Activated CD4-positive, alpha-beta T cell treated with anti-CD3 and anti-CD28 coated beads for 36 hours (primary cell): ENCODE measurements around the gene ARPP21. TPM values are rescaled to one million over a fixed set of nuclear protein-coding genes. Genes with fewer than 3 reads are reported as not detected.

Experiments
- ATAC-seq: fragments of 200-7000 bp; cut with Tn5 transposase; one replicate; pipeline ENCODE4 v1.10.0; 2021; ENCODE audit warnings: mild to moderate bottlenecking, moderate library complexity
- CTCF ChIA-PET: fragments of 350-600 bp; sonication (Branson Sonifier 250); formaldehyde crosslinking; loops from one replicate; lab custom pipeline; 2021; ENCODE audit warnings: antibody characterized with exemption; lab: Charles Lee
- POLR2A ChIA-PET: fragments of 350-600 bp; sonication (Branson Sonifier 250); formaldehyde crosslinking; loops from one replicate; lab custom pipeline; 2021; ENCODE audit warnings: antibody characterized with exemption, inconsistent platforms; lab: Charles Lee
- DNase-seq: peaks from one replicate; pipeline ENCODE4 v3.0.0-alpha.2; 2020
- H3K27ac Mint-ChIP-seq: one replicate; pipeline ENCODE4 v1.8.0; 2021; ENCODE audit warnings: mixed read lengths
- H3K27me3 Mint-ChIP-seq: one replicate; pipeline ENCODE4 v1.8.0; 2021; ENCODE audit warnings: mixed read lengths
- H3K36me3 Mint-ChIP-seq: one replicate; pipeline ENCODE4 v1.8.0; 2021; ENCODE audit warnings: low read depth, mixed read lengths
- H3K4me1 Mint-ChIP-seq: one replicate; pipeline ENCODE4 v1.8.0; 2021; ENCODE audit warnings: mixed read lengths
- H3K4me3 Mint-ChIP-seq: one replicate; pipeline ENCODE4 v1.8.0; 2021; ENCODE audit warnings: mild to moderate bottlenecking, moderate library complexity, mixed read lengths
- H3K9me3 Mint-ChIP-seq: one replicate; pipeline ENCODE4 v1.8.0; 2021; ENCODE audit warnings: low read depth, mixed read lengths
- intact Hi-C, 2 experiments: fragments of 100-400 bp; cut with DNase I in 1 of 2; cut with micrococcal nuclease in 1 of 2; formaldehyde crosslinking; loops; one replicate each; pipeline versions ENCODE4 v1.14.2 to v1.15.1; 2022 to 2024; cut with DNase I, micrococcal nuclease
- total RNA-seq, 2 experiments: library from RNA; stranded (reverse); gene quantifications; one replicate each; pipeline ENCODE4 v1.2.3, GENCODE V29; 2021

The ARPP21 gene
- total RNA-seq, 2 experiments from 2014 or later, result not detected

- intact Hi-C loops, result no loop called here
- no peak for DNase-seq
- H3K4me1 Mint-ChIP-seq, result peaks cover 3% of the 10 kb centered on the region
- H3K36me3 Mint-ChIP-seq, result no peaks in the 10 kb centered on the region
- ChIA-PET POLR2A (no interaction called here), CTCF (no interaction called here)
- no peak overlapping the region for H3K27ac Mint-ChIP-seq
- peaks cover 2% of the 10 kb centered on the region for H3K27me3 Mint-ChIP-seq
- no peak for ATAC-seq
- no peaks in the 10 kb centered on the region for H3K9me3 Mint-ChIP-seq
- H3K4me3 Mint-ChIP-seq, result no peak overlapping the region
Observed at GRCh38 chr3:35772381-35773015, 133.2 kb downstream of the ARPP21 start.

- no peaks in the 10 kb centered on the region for H3K36me3 Mint-ChIP-seq
- intact Hi-C loops, result no loop called here
- H3K4me3 Mint-ChIP-seq, result no peak overlapping the region
- POLR2A ChIA-PET, result no interaction called here
- no peak overlapping the region for H3K27ac Mint-ChIP-seq
- ATAC-seq (no peak), DNase-seq (no peak)
- CTCF ChIA-PET, result no interaction called here
- no peaks in the 10 kb centered on the region for H3K9me3 Mint-ChIP-seq
- peaks cover 3% of the 10 kb centered on the region for H3K4me1 Mint-ChIP-seq
- peaks cover 2% of the 10 kb centered on the region for H3K27me3 Mint-ChIP-seq
Observed at GRCh38 chr3:35773417-35773816, 134.1 kb downstream of the ARPP21 start.

GRCh38 chr3:35776346-35776745, 137.0 kb downstream of the ARPP21 start:
- POLR2A ChIA-PET, result no interaction called here
- H3K4me1 Mint-ChIP-seq, result peaks cover 3% of the 10 kb centered on the region
- DNase-seq, result no peak

GRCh38 chr3:35777065-35777464, 137.7 kb downstream of the ARPP21 start:
- DNase-seq, result no peak

More at GRCh38 chr3:35776346-35776745, 137.0 kb downstream of the ARPP21 start:
- Mint-ChIP-seq H3K4me3 (no peak overlapping the region), H3K36me3 (no peaks in the 10 kb centered on the region), H3K27me3 (peaks cover 2% of the 10 kb centered on the region), H3K9me3 (no peaks in the 10 kb centered on the region), H3K27ac (no peak overlapping the region)
- ATAC-seq, result no peak
- CTCF ChIA-PET, result no interaction called here
- intact Hi-C loops, result no loop called here

GRCh38 chr3:35777563-35778554, 138.5 kb downstream of the ARPP21 start:
- H3K36me3 Mint-ChIP-seq, result no peaks in the 10 kb centered on the region
- H3K4me1 Mint-ChIP-seq, result no peaks in the 10 kb centered on the region
- ChIA-PET CTCF (interaction anchor here (0.8 kb wide), 1 partner anchor 10 kb away, joined by 3 read pairs; no protein-coding TSS in a partner anchor), POLR2A (no interaction called here)
- no peak overlapping the region for H3K27ac Mint-ChIP-seq
- H3K9me3 Mint-ChIP-seq, result no peaks in the 10 kb centered on the region
- ATAC-seq (no peak), DNase-seq (no peak)
- H3K27me3 Mint-ChIP-seq, result peaks cover 2% of the 10 kb centered on the region
- no peak overlapping the region for H3K4me3 Mint-ChIP-seq
- intact Hi-C loops, result no loop called here

More at GRCh38 chr3:35777065-35777464, 137.7 kb downstream of the ARPP21 start:
- peaks cover 3% of the 10 kb centered on the region for H3K4me1 Mint-ChIP-seq
- POLR2A ChIA-PET, result no interaction called here
- CTCF ChIA-PET, result no interaction called here
- ATAC-seq, result no peak
- intact Hi-C loops, result no loop called here
- no peak overlapping the region for H3K27ac Mint-ChIP-seq
- H3K27me3 Mint-ChIP-seq, result peaks cover 2% of the 10 kb centered on the region
- no peaks in the 10 kb centered on the region for H3K9me3 Mint-ChIP-seq
- H3K36me3 Mint-ChIP-seq, result no peaks in the 10 kb centered on the region
- H3K4me3 Mint-ChIP-seq, result no peak overlapping the region

GRCh38 chr3:35779611-35780010, 140.3 kb downstream of the ARPP21 start:
- Mint-ChIP-seq H3K9me3 (no peaks in the 10 kb centered on the region), H3K36me3 (no peaks in the 10 kb centered on the region), H3K4me3 (no peak overlapping the region), H3K4me1 (no peaks in the 10 kb centered on the region), H3K27ac (no peak overlapping the region), H3K27me3 (peaks cover 2% of the 10 kb centered on the region)
- intact Hi-C loops, result no loop called here
- CTCF ChIA-PET, result no interaction called here
- POLR2A ChIA-PET, result no interaction called here
- ATAC-seq (no peak), DNase-seq (no peak)

GRCh38 chr3:35780800-35781199, 141.5 kb downstream of the ARPP21 start:
- ChIA-PET CTCF (no interaction called here), POLR2A (interaction anchor here (0.6 kb wide), 1 partner anchor 1392 kb away, joined by 3 read pairs; no protein-coding TSS in a partner anchor)
- intact Hi-C loops, result no loop called here
- no peak overlapping the region for H3K4me3 Mint-ChIP-seq
- no peak overlapping the region for H3K27ac Mint-ChIP-seq
- H3K36me3 Mint-ChIP-seq, result no peaks in the 10 kb centered on the region
- DNase-seq (no peak), ATAC-seq (no peak)
- H3K27me3 Mint-ChIP-seq, result peaks cover 2% of the 10 kb centered on the region
- H3K9me3 Mint-ChIP-seq, result no peaks in the 10 kb centered on the region
- no peaks in the 10 kb centered on the region for H3K4me1 Mint-ChIP-seq

- ChIA-PET POLR2A (no interaction called here), CTCF (no interaction called here)
- no peaks in the 10 kb centered on the region for H3K4me1 Mint-ChIP-seq
- H3K27me3 Mint-ChIP-seq, result no peaks in the 10 kb centered on the region
- H3K27ac Mint-ChIP-seq, result no peak overlapping the region
- ATAC-seq, result no peak
- DNase-seq, result no peak
- H3K4me3 Mint-ChIP-seq, result no peak overlapping the region
- H3K9me3 Mint-ChIP-seq, result no peaks in the 10 kb centered on the region
- no peaks in the 10 kb centered on the region for H3K36me3 Mint-ChIP-seq
- intact Hi-C loops, result no loop called here
Observed at GRCh38 chr3:35781558-35781957, 142.2 kb downstream of the ARPP21 start.

GRCh38 chr3:35782355-35782754, 143.0 kb downstream of the ARPP21 start:
- H3K27ac Mint-ChIP-seq, result no peak overlapping the region
- H3K27me3 Mint-ChIP-seq, result no peaks in the 10 kb centered on the region
- POLR2A ChIA-PET, result no interaction called here
- no peak for DNase-seq
- no peak for ATAC-seq
- intact Hi-C loops, result no loop called here
- CTCF ChIA-PET, result no interaction called here
- H3K4me3 Mint-ChIP-seq, result no peak overlapping the region
- H3K4me1 Mint-ChIP-seq, result no peaks in the 10 kb centered on the region
- H3K9me3 Mint-ChIP-seq, result no peaks in the 10 kb centered on the region
- H3K36me3 Mint-ChIP-seq, result no peaks in the 10 kb centered on the region

GRCh38 chr3:35784169-35784568, 144.8 kb downstream of the ARPP21 start:
- Mint-ChIP-seq H3K9me3 (no peaks in the 10 kb centered on the region), H3K27ac (no peak overlapping the region), H3K36me3 (no peaks in the 10 kb centered on the region), H3K4me1 (no peaks in the 10 kb centered on the region), H3K4me3 (no peak overlapping the region), H3K27me3 (no peaks in the 10 kb centered on the region)
- intact Hi-C loops, result no loop called here
- ChIA-PET POLR2A (interaction anchor here (0.8 kb wide), 1 partner anchor 188 kb away, joined by 3 read pairs; no protein-coding TSS in a partner anchor), CTCF (no interaction called here)
- DNase-seq, result no peak
- no peak for ATAC-seq

GRCh38 chr3:35785234-35785888, 146.0 kb downstream of the ARPP21 start:
- H3K4me1 Mint-ChIP-seq, result no peaks in the 10 kb centered on the region
- H3K27ac Mint-ChIP-seq, result no peak overlapping the region
- no peaks in the 10 kb centered on the region for H3K9me3 Mint-ChIP-seq
- H3K4me3 Mint-ChIP-seq, result no peak overlapping the region
- CTCF ChIA-PET, result no interaction called here
- H3K36me3 Mint-ChIP-seq, result no peaks in the 10 kb centered on the region
- DNase-seq, result no peak
- H3K27me3 Mint-ChIP-seq, result no peaks in the 10 kb centered on the region
- POLR2A ChIA-PET, result no interaction called here
- intact Hi-C loops, result no loop called here
- no peak for ATAC-seq
